HTR-8/SVneo (cell line): ENCODE measurements around the gene KYNU.
"Not testable (repeated sequence)": the region's sequence is repeated elsewhere in the genome, so short reads cannot be mapped to it uniquely, and the experiment has no call there.

Source experiments
- DNase-seq: peaks from one replicate; pipeline ENCODE4 v3.0.0; 2011; ENCODE audit warnings: low spot score, mixed read lengths; ENCODE audit not compliant: insufficient read length
- FAIRE-seq: peaks from 2 replicates; lab custom pipeline; 2011; peaks lifted over from hg19 to GRCh38; lab: Jason Lieb, UNC

Gene KYNU

GRCh38 chr2:142992840-142993239 lies 115.4 kb downstream of the KYNU start:
- FAIRE-seq (no peak), DNase-seq (no peak)

GRCh38 chr2:142993771-142994170 lies 116.3 kb downstream of the KYNU start:
- DNase-seq (no peak), FAIRE-seq (no peak)

GRCh38 chr2:142994665-142995064 lies 117.2 kb downstream of the KYNU start:
- DNase-seq (no peak), FAIRE-seq (no peak)

- no peak for FAIRE-seq
- no peak for DNase-seq
Measured at GRCh38 chr2:142997231-142997630, 119.8 kb downstream of the KYNU start.

- DNase-seq (no peak), FAIRE-seq (no peak)
Measured at GRCh38 chr2:143000599-143000998, 123.1 kb downstream of the KYNU start.

- DNase-seq (no peak), FAIRE-seq (no peak)
Measured at GRCh38 chr2:143001501-143001900, 124.0 kb downstream of the KYNU start.

GRCh38 chr2:143015656-143016055 lies 138.2 kb downstream of the KYNU start:
- FAIRE-seq (no peak), DNase-seq (no peak)

- FAIRE-seq, result no peak
Measured at GRCh38 chr2:143026411-143027054, 149.1 kb downstream of the KYNU start.

GRCh38 chr2:143029141-143029540 lies 151.7 kb downstream of the KYNU start:
- FAIRE-seq, result no peak

More at GRCh38 chr2:143026411-143027054, 149.1 kb downstream of the KYNU start:
- no peak for DNase-seq

GRCh38 chr2:143030127-143030526 lies 152.7 kb downstream of the KYNU start:
- no peak for DNase-seq
- FAIRE-seq, result no peak

More at GRCh38 chr2:143029141-143029540, 151.7 kb downstream of the KYNU start:
- DNase-seq, result no peak

- DNase-seq (peak; percentile 52), FAIRE-seq (no peak)
Measured at GRCh38 chr2:143034292-143035074, 157.0 kb downstream of the KYNU start.

GRCh38 chr2:143051465-143051864 lies 174.0 kb downstream of the KYNU start:
- no peak for DNase-seq
- FAIRE-seq, result no peak

GRCh38 chr2:143053437-143053836 lies 176.0 kb downstream of the KYNU start:
- not testable (repeated sequence) for FAIRE-seq, DNase-seq

- no peak for FAIRE-seq
- no peak for DNase-seq
Measured at GRCh38 chr2:143056550-143056949, 179.1 kb downstream of the KYNU start.

GRCh38 chr2:143058851-143059250 lies 181.4 kb downstream of the KYNU start:
- DNase-seq (no peak), FAIRE-seq (no peak)

GRCh38 chr2:143063612-143064200 lies 186.2 kb downstream of the KYNU start:
- no peak for DNase-seq
- FAIRE-seq, result no peak

- FAIRE-seq, result no peak
Measured at GRCh38 chr2:143068094-143068493, 190.6 kb downstream of the KYNU start.

GRCh38 chr2:143068509-143068908 lies 191.0 kb downstream of the KYNU start:
- no peak for FAIRE-seq
- no peak for DNase-seq

More at GRCh38 chr2:143068094-143068493, 190.6 kb downstream of the KYNU start:
- DNase-seq, result no peak

- DNase-seq (no peak), FAIRE-seq (no peak)
Measured at GRCh38 chr2:143070704-143071103, 193.2 kb downstream of the KYNU start.

GRCh38 chr2:143071185-143071876 lies 193.9 kb downstream of the KYNU start:
- FAIRE-seq (no peak), DNase-seq (no peak)
